ENCODE measurements around the gene RNASE1.

Gene RNASE1

DNA sequence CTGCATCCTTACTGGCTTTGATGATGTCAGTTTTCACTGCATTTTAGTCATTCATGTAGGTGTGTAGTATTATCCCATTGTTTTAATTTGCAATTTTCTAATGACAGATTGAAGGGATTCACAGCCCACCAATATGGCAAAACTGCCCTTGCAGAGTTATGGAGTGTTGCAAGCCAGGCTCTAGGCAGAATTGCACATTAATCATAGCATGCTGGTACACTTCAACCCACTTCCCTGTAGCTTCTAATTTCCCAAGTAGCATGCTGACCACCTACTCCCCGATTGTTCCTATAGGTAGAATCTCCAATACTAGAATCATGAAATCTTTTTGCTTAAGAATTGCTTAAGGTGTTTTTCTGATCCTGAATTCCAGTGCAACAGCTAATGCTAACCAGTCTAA is 26.7 kb downstream of the RNASE1 start:
- Histone ChIP-seq H2AFZ (ENCODE audit: low read depth, low read length, severe bottlenecking) (no peak overlapping the region), H3K9ac (ENCODE audit: low read length) (no peak overlapping the region), H3K36me3 (ENCODE audit: low read length) (no peaks in the 10 kb centered on the region), H3F3A (ENCODE audit: insufficient read depth) (no peaks in the 10 kb centered on the region), H4K20me1 (ENCODE audit: low read depth, low read length) (no peaks in the 10 kb centered on the region), H3K9me3 (ENCODE audit: insufficient read depth, low read length) (no peaks in the 10 kb centered on the region), H3K4me3 (ENCODE audit: insufficient read depth, low read length, poor library complexity, severe bottlenecking) (no peak overlapping the region), H3K27me3 (ENCODE audit: low read length) (no peaks in the 10 kb centered on the region), H3K27ac (ENCODE audit: low read depth, low read length) (no peak overlapping the region), H3K9me2 (replicated peaks; ENCODE audit: insufficient read depth, low read length) (no peaks in the 10 kb centered on the region), H3K4me2 (ENCODE audit: low read depth, low read length, poor library complexity, severe bottlenecking) (no peak overlapping the region), H3K79me2 (ENCODE audit: insufficient read depth, low read length) (no peaks in the 10 kb centered on the region)
- TF ChIP-seq, protein P1, sequence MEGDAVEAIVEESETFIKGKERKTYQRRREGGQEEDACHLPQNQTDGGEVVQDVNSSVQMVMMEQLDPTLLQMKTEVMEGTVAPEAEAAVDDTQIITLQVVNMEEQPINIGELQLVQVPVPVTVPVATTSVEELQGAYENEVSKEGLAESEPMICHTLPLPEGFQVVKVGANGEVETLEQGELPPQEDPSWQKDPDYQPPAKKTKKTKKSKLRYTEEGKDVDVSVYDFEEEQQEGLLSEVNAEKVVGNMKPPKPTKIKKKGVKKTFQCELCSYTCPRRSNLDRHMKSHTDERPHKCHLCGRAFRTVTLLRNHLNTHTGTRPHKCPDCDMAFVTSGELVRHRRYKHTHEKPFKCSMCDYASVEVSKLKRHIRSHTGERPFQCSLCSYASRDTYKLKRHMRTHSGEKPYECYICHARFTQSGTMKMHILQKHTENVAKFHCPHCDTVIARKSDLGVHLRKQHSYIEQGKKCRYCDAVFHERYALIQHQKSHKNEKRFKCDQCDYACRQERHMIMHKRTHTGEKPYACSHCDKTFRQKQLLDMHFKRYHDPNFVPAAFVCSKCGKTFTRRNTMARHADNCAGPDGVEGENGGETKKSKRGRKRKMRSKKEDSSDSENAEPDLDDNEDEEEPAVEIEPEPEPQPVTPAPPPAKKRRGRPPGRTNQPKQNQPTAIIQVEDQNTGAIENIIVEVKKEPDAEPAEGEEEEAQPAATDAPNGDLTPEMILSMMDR (IDR thresholded peaks at IDR 0.05; ENCODE audit: insufficient read depth, low read length, poor library complexity, severe bottlenecking): no peak
- TF ChIP-seq EZH2phosphoT487 (conservative IDR thresholded peaks at IDR 0.05; ENCODE audit: low read length): no peak

DNA sequence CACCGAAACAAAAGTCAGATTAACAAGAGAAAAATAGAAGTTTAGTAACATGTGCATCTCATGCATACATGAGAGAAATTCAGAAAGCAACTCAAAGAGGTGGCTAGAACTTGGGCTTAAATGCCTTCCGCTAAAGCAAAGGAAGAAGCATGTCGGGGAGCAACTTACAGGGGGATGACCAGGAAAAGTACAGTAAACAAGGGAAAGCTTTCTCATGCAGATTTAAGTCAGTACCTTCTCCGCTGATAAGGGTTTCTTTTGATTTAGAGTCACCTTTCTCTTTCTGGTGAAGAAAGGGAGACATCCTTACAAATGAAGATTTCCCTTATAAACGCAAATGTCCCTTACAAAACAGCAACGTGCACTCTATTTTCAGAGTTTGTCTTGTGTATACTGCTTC is 27.6 kb downstream of the RNASE1 start:
- no peak for TF ChIP-seq EZH2phosphoT487 (conservative IDR thresholded peaks at IDR 0.05; ENCODE audit: low read length)
- TF ChIP-seq, protein P1 (IDR thresholded peaks at IDR 0.05; ENCODE audit: insufficient read depth, low read length, poor library complexity, severe bottlenecking): no peak
- Histone ChIP-seq H3K36me3 (ENCODE audit: low read length) (no peaks in the 10 kb centered on the region), H3K9me3 (ENCODE audit: insufficient read depth, low read length) (no peaks in the 10 kb centered on the region), H4K20me1 (ENCODE audit: low read depth, low read length) (no peaks in the 10 kb centered on the region), H3K4me2 (ENCODE audit: low read depth, low read length, poor library complexity, severe bottlenecking) (no peak overlapping the region), H3F3A (ENCODE audit: insufficient read depth) (no peaks in the 10 kb centered on the region), H3K79me2 (ENCODE audit: insufficient read depth, low read length) (no peaks in the 10 kb centered on the region), H3K4me3 (ENCODE audit: insufficient read depth, low read length, poor library complexity, severe bottlenecking) (no peak overlapping the region), H3K9ac (ENCODE audit: low read length) (no peak overlapping the region), H3K27me3 (ENCODE audit: low read length) (no peaks in the 10 kb centered on the region), H3K27ac (ENCODE audit: low read depth, low read length) (no peak overlapping the region), H2AFZ (ENCODE audit: low read depth, low read length, severe bottlenecking) (no peak overlapping the region), H3K9me2 (replicated peaks; ENCODE audit: insufficient read depth, low read length) (no peaks in the 10 kb centered on the region)

DNA sequence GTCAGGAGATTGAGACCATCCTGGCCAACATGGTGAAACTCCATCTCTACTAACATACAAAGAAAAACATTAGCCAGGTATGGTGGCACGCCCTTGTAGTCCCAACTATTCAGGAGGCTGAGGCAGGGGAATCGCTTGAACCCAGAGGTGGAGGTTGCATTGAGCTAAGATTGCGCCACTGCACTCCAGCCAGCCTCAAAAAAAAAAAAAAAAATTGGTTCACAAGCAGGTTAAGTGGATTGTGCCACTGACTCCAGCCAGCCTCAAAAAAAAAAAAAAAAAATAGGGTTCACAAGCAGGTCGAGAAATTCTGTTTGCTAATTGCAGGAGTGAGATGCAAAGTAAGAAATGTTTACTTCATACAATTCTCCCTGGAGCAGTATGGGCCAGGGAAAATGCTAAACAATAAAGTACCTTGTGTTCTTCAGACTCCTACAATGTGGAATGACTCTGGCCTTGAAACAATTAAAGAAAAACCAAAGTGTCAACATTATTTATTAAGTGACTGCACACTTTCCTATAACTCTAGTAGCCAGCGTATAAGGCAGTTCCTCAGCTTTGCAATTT is 28.3 kb downstream of the RNASE1 start:
- Histone ChIP-seq H3K4me2 (ENCODE audit: low read depth, low read length, poor library complexity, severe bottlenecking) (no peak overlapping the region), H3F3A (ENCODE audit: insufficient read depth) (no peaks in the 10 kb centered on the region), H3K36me3 (ENCODE audit: low read length) (no peaks in the 10 kb centered on the region), H3K9me3 (ENCODE audit: insufficient read depth, low read length) (no peaks in the 10 kb centered on the region), H3K27ac (ENCODE audit: low read depth, low read length) (no peak overlapping the region), H2AFZ (ENCODE audit: low read depth, low read length, severe bottlenecking) (no peak overlapping the region), H3K27me3 (ENCODE audit: low read length) (no peaks in the 10 kb centered on the region), H3K79me2 (ENCODE audit: insufficient read depth, low read length) (no peaks in the 10 kb centered on the region), H4K20me1 (ENCODE audit: low read depth, low read length) (no peaks in the 10 kb centered on the region), H3K4me3 (ENCODE audit: insufficient read depth, low read length, poor library complexity, severe bottlenecking) (no peak overlapping the region), H3K9me2 (replicated peaks; ENCODE audit: insufficient read depth, low read length) (no peaks in the 10 kb centered on the region), H3K9ac (ENCODE audit: low read length) (no peak overlapping the region)
- TF ChIP-seq EZH2phosphoT487 (conservative IDR thresholded peaks at IDR 0.05; ENCODE audit: low read length): no peak
- TF ChIP-seq, protein P1 (IDR thresholded peaks at IDR 0.05; ENCODE audit: insufficient read depth, low read length, poor library complexity, severe bottlenecking): no peak
